ENCODE results near the gene GLI3. TPM values are rescaled to one million over a fixed set of nuclear protein-coding genes. Genes with fewer than 3 reads are reported as not detected.

GLI3 gene
- total and polyA plus RNA-seq, 12 donors = 0.51 to 9.1 (median 5.3) TPM

DNA sequence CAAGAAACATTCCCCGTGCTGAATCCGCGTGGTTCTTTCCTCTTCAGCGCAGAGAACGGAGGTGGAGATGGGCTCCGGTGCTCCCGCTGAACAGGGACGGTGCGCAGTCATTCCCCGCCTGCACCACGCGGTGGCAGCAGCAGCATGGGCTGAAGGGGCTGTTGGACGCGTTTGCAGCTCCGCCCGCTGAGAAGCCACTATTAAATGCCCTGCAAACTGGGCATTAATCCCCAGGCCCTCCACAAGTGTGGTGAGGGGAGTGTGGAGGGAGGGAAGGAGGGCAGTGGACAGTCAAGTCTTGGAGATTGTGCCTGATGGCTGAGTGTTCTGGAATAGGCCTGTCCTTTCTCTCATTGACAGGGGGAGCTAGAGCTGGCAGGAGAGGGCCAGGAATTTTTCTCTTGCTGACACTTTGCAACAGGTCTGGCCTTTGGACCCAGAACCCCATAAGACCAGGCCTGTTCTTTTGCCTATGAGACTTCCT is 293.9 kb downstream of the GLI3 start:
- intact Hi-C loops (cut with DNase I) = loop anchor here (2.0 to 10.0 kb wide), 11 partner anchors 34 to 1319 kb away; no protein-coding TSS in a partner anchor
- DNase-seq (peak; percentile 76 to 83), ATAC-seq (peak; percentile 80 to 92 (median 88))
- no peaks in the 10 kb centered on the region for H3K9me3 ChIP-seq
- peaks cover 0 to 28% (median 22%) of the 10 kb centered on the region in 7 donors for H3K27me3 ChIP-seq
- H3K36me3 ChIP-seq = no peaks in the 10 kb centered on the region
- TF ChIP-seq, protein P1, sequence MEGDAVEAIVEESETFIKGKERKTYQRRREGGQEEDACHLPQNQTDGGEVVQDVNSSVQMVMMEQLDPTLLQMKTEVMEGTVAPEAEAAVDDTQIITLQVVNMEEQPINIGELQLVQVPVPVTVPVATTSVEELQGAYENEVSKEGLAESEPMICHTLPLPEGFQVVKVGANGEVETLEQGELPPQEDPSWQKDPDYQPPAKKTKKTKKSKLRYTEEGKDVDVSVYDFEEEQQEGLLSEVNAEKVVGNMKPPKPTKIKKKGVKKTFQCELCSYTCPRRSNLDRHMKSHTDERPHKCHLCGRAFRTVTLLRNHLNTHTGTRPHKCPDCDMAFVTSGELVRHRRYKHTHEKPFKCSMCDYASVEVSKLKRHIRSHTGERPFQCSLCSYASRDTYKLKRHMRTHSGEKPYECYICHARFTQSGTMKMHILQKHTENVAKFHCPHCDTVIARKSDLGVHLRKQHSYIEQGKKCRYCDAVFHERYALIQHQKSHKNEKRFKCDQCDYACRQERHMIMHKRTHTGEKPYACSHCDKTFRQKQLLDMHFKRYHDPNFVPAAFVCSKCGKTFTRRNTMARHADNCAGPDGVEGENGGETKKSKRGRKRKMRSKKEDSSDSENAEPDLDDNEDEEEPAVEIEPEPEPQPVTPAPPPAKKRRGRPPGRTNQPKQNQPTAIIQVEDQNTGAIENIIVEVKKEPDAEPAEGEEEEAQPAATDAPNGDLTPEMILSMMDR (IDR thresholded peaks at IDR 0.05) = peak; percentile 86 to 98 (median 96)
- WGBS, 2 donors = 1% methylated on average over 16 of the region's 16 CpGs
- no peak overlapping the region for H3K27ac ChIP-seq
- H3K4me1 ChIP-seq = peaks cover 0 to 21% (median 10%) of the 10 kb centered on the region in 9 donors
- peak overlapping the region in 6 of 10 donors; percentile 11 to 40 (median 21) for H3K4me3 ChIP-seq

- Histone ChIP-seq H3K4me1 (peaks cover 0 to 21% (median 10%) of the 10 kb centered on the region in 9 donors), H3K4me3 (peak overlapping the region in 6 of 10 donors; percentile 11 to 40 (median 21)), H3K27me3 (peaks cover 0 to 28% (median 22%) of the 10 kb centered on the region in 7 donors), H3K36me3 (no peaks in the 10 kb centered on the region), H3K9me3 (no peaks in the 10 kb centered on the region), H3K27ac (no peak overlapping the region)
- TF ChIP-seq, protein P1 (IDR thresholded peaks at IDR 0.05) = no peak
- ATAC-seq = peak in 4 of 8 donors; percentile 21 to 29 (median 24)
- WGBS, 2 donors = 46 to 50% methylated on average over 23 of the region's 23 CpGs
- no peak for DNase-seq
- intact Hi-C loops (cut with DNase I) = loop anchor here (2.0 to 10.0 kb wide), 11 partner anchors 35 to 1320 kb away; no protein-coding TSS in a partner anchor
These were observed 294.4 kb downstream of the GLI3 start for GRCh38 chr7:41942468-41943093.

- intact Hi-C loops (cut with DNase I) = loop anchor here (5.0 to 10.0 kb wide), 9 partner anchors 36 to 1321 kb away; no protein-coding TSS in a partner anchor
- Histone ChIP-seq H3K9me3 (no peaks in the 10 kb centered on the region), H3K27me3 (peaks cover 0 to 28% (median 22%) of the 10 kb centered on the region in 7 donors), H3K27ac (no peak overlapping the region), H3K4me1 (peaks cover 0 to 21% (median 10%) of the 10 kb centered on the region in 9 donors), H3K4me3 (no peak overlapping the region), H3K36me3 (no peaks in the 10 kb centered on the region)
- WGBS, 2 donors = 4 to 6% methylated on average over 6 of the region's 6 CpGs
- ATAC-seq (peak; percentile 77 to 89 (median 84)), DNase-seq (peak; percentile 23 to 68)
- TF ChIP-seq, protein P1 (IDR thresholded peaks at IDR 0.05) = peak; percentile 80 to 95 (median 89)
These were observed 296.2 kb downstream of the GLI3 start for GRCh38 chr7:41940760-41941343.

GRCh38 chr7:41938371-41938770 is 298.6 kb downstream of the GLI3 start:
- intact Hi-C loops (cut with DNase I) = no loop called here

More at GRCh38 chr7:41938371-41938770, 298.6 kb downstream of the GLI3 start:
- 85 to 91% methylated on average over 2 of the region's 2 CpGs for WGBS, 2 donors
- no peaks in the 10 kb centered on the region for H3K9me3 ChIP-seq
- DNase-seq = no peak
- TF ChIP-seq, protein P1 (IDR thresholded peaks at IDR 0.05) = no peak
- peaks cover 0 to 18% (median 9%) of the 10 kb centered on the region in 9 donors for H3K4me1 ChIP-seq
- no peak overlapping the region for H3K4me3 ChIP-seq
- peaks cover 0 to 28% (median 22%) of the 10 kb centered on the region in 7 donors for H3K27me3 ChIP-seq
- ATAC-seq = no peak
- no peaks in the 10 kb centered on the region for H3K36me3 ChIP-seq
- no peak overlapping the region for H3K27ac ChIP-seq
